ES-I3 (cell line): ENCODE data around the gene RABGAP1.

Experiments
- H3K36me3 ChIP-seq: 2 replicates; pipeline ENCODE4 v1.6.1; 2013; ENCODE audit warnings: mild to moderate bottlenecking, low read length, control low read depth, moderate library complexity; ENCODE audit not compliant: insufficient read depth
- H3K4me1 ChIP-seq: 2 replicates; pipeline ENCODE4 v1.6.1; 2013; ENCODE audit warnings: mild to moderate bottlenecking, control low read depth, low read length; ENCODE audit not compliant: insufficient read depth
- H3K9ac ChIP-seq: 2 replicates; pipeline ENCODE4 v1.6.1; 2013; ENCODE audit warnings: low read depth, mild to moderate bottlenecking, low read length, moderate library complexity
- H3K9me3 ChIP-seq: 2 replicates; pipeline ENCODE4 v1.6.1; 2013; ENCODE audit warnings: mild to moderate bottlenecking, low read length, moderate library complexity; ENCODE audit not compliant: control insufficient read depth, insufficient read depth

The RABGAP1 gene

DNA sequence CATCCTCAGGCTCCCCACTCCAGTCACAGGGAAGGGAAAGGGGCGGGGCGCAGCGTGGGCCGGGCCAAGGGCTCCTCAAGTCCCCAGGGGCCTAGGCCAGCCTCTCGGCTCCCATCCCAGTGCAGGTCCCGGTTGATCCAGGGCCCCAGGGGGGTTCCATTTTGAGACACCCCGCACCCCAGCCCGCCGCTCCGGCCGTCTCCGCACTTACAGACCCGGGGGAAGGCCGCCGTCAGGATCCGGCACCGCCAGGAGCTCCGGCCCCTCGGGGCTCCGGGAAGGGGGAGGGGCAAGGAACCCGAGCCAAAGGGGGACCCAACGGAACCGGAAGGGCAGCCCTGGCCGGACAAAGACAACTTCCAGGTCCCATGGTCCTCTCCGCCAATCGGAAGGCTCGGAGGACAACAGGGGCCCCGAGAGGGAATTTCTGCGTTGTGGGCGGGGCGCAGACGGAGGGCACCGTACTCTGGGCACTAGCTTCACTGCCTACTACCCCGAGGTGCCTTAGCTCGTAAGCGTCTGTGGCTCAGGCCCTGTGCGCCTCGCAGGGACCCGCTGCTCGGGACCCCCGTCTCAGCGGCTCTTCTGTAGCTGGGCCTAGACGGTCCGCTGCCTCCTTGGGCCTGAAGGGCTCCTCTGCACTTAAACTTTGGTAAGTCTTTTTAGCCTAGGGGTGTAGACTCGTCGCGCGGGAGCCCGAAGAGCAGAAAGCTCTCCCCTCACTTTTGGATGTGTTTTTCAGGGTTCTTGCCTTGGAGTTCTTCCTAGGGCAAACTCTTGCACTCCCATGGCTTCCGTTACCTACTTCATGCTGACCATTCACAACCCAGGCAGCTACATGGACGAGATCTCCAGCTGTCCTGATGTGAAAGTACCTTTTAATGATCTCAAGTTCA is 9.3 kb upstream of the RABGAP1 start, which contains the start of gene ZBTB26:
ZBTB26 (minus strand) TSS at position 287 of the 896 bp plus-strand sequence. CDS start 11,578 bp downstream, outside the sequence.
- no peaks in the 10 kb centered on the region for H3K36me3 ChIP-seq
- H3K4me1 ChIP-seq = peaks cover 10% of the 10 kb centered on the region; the same call in 1 of the 2 replicates
- peak within 1 kb of the TSS; percentile 88 for H3K9ac ChIP-seq
- no peaks in the 10 kb centered on the region for H3K9me3 ChIP-seq

DNA sequence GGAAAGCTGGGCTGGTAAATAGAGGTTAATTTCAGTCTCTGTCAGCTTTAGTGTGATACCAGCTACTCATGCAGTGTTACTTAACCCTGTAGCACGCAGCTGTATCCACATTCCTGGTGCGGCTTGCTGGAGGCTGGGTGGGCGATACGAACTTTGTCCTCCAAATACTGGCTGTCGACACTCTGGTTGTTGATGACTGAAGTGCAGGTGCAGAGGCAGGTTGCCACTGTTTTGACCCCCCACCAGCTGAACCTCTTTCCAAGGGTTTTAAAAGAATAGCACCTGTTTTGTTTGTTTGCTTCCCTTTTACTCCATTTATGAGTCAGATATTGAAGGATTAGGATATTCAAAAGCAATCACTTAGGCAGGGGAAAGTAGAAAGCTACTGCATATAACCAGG is 4.4 kb upstream of the RABGAP1 start:
- H3K4me1 ChIP-seq = no peaks in the 10 kb centered on the region
- H3K36me3 ChIP-seq = no peaks in the 10 kb centered on the region
- H3K9ac ChIP-seq = no peak overlapping the region
- H3K9me3 ChIP-seq = no peaks in the 10 kb centered on the region

DNA sequence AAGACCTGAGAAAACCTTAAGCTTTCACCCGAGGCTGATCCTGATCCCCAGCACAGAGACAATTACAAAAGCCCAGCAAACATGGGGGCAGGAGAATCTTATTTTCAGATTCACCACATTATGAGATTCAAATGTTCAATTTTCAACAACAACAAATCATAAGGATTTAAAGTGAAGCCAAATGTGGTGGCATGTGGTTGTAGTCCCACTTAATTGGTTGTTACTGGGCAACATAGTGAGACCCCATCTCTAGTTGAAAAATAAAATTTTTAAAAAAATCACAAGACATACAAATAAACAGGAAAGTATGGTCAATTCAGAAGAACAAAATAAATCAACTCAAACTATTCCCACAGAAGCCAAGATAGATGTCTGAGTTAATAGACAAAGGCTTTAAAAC is 3.9 kb upstream of the RABGAP1 start:
- Histone ChIP-seq H3K9ac (no peak overlapping the region), H3K9me3 (no peaks in the 10 kb centered on the region), H3K36me3 (no peaks in the 10 kb centered on the region), H3K4me1 (no peaks in the 10 kb centered on the region)

DNA sequence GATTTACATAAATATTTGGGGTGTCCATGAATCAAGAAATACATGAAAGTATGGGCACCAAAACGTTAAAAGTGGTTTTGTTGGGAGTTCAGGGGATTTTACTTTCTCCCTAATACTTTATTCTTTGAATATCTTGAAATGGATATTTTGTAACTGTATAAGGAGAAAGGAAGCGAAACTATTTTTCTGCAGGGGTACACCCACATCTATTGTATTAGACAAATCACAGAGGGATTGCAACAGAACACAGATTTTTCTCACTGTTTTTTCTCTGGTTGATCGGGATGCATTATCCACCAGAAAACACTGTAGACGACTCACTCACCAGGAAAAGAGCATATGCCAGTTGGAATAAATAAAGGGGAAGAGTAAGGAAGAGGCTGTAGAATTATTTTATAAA is 1.2 kb upstream of the RABGAP1 start:
- Histone ChIP-seq H3K36me3 (no peaks in the 10 kb centered on the region), H3K9ac (no peak overlapping the region), H3K4me1 (no peaks in the 10 kb centered on the region), H3K9me3 (no peaks in the 10 kb centered on the region)

DNA sequence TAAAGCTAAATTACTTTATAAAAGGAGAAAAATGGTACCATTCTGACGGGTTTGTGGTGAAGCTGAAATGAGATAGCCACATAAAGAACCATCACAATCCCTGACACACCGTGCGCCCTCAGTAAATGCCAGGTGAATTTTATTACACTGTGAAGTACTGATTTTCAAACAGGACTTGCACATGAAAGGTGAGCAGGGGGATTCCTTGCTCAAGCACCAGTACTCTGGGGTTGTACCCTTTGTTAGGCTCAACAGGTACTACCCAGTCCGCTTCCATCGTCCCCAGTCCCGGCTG is 419 bp upstream of the RABGAP1 start:
- H3K36me3 ChIP-seq = no peaks in the 10 kb centered on the region
- peak overlapping the region; percentile 53 for H3K9ac ChIP-seq
- peaks cover 4% of the 10 kb centered on the region; the same call in 1 of the 2 replicates for H3K4me1 ChIP-seq
- no peaks in the 10 kb centered on the region for H3K9me3 ChIP-seq

DNA sequence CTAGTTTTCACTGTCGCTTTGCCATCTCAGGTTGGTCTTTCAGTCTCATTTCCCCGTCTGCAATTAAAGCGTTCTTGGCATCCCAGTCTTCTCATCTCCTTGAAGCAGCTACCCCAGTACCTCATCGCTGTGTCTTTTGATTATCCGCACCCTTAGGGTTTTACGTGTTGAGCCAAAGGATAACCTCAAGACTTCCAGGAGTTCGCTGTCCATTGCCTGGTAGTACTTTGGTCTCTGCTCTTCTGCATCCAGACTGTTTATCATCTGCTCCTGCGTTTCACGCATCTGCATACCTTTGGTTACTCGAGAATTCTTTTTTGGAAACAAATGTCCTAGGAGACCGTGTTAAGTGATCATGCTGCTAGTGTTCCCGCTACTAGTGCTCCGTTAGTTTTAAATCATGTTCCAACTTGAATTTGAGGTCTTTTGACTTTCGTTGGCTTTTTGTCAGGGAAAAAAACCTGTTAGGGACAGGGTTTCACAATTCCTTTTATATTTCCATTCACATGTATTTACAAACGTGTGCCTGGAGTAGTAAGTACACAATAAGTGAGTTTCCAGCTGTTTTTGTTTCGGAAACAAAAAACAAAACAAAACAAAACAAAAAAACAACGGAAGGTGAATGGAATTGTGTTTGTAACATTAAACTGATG is 888 bp downstream of the RABGAP1 start:
- Histone ChIP-seq H3K36me3 (no peaks in the 10 kb centered on the region), H3K9ac (peak overlapping the region; percentile 97), H3K9me3 (no peaks in the 10 kb centered on the region), H3K4me1 (peaks cover 8% of the 10 kb centered on the region; the same call in 1 of the 2 replicates)

DNA sequence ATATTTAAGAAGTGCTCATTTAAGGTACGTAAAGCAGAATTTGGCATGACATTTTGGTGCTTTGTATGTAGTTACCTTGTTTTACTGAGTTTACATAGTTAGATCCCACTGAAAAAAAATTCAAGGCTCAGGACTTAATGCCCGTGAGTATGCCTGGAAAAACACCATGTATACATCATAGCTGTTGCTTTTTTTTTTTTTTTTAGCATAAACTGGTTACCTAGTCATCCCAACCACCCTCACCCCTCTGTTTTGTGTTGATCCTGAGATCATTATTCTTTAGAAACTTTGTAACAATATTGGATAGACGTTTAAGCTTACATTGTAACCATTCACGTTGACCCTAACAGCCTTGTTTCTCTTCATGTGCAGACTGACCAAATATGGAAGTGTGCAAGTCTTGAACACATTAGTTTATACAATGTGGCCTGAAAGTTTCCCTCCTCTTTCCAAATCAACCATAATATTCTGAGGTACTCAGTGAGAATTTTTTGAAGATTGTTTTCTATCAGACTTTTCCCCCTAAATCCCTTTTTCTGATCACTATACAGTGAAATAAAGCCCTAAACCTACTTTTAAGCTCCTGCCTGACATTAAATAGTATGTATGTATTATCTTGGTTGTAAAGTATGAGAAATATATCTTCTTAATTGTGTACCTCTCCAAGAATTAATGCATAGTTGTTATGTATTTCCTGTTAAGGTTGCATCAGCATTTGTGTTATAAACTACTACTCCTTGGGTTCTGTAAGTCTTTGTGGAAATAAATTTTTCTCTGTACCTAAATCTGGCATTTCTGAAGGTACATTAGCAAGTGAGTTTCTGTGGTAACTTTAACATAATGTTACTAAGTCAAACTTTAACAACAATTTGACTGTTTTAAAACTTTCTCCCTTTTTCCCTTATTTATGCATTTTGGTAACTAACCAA is 4.4 kb downstream of the RABGAP1 start:
- Histone ChIP-seq H3K9ac (no peak overlapping the region), H3K4me1 (peaks cover 15% of the 10 kb centered on the region; the same call in 1 of the 2 replicates), H3K9me3 (no peaks in the 10 kb centered on the region), H3K36me3 (no peaks in the 10 kb centered on the region)

DNA sequence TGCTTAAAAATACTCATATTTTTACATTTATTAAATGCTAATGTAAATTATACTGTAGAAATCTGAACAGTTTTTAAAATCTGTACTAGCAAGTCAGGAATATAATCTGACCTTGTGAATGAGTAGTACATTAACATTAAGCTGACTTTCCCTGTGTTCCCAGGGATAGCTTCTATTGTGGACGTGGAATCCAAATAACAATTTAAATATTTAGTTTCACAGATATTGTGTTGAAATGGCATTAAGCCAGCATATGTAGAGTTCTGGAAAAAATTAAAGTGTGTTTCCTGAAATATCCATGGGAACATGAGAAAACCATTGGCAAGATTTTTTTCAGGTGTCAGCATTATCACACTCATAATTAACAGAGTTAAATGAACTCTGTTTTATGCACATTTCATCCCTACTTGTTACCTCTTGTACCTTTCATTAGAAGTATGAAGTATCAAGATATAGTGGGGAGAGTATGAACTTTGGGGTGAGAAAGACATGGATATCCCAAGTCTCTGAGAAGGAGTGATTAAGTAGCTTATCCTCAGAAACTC is 5.7 kb downstream of the RABGAP1 start:
- H3K9ac ChIP-seq = no peak overlapping the region
- no peaks in the 10 kb centered on the region for H3K9me3 ChIP-seq
- H3K36me3 ChIP-seq = no peaks in the 10 kb centered on the region
- H3K4me1 ChIP-seq = peaks cover 15% of the 10 kb centered on the region; the same call in 1 of the 2 replicates

DNA sequence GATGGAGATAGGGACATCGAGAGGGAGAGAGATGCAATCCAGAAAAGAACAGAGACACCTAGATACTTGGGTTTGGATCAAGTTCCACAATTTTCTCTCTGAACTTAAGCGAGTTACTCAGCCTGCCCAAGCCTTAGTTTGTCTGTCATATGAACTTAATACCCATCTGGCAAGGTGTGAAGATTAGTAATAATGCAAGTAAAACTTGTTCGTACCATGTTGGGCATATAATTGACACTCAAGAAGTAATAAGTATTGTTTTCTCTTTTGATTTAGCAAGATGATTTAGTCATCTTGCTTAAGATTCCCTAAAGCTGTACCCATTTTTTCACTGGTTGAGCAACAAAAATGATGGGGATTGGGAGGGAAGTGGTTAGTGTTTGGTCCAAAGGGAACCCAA is 7.5 kb downstream of the RABGAP1 start:
- peaks cover 15% of the 10 kb centered on the region; the same call in 1 of the 2 replicates for H3K4me1 ChIP-seq

DNA sequence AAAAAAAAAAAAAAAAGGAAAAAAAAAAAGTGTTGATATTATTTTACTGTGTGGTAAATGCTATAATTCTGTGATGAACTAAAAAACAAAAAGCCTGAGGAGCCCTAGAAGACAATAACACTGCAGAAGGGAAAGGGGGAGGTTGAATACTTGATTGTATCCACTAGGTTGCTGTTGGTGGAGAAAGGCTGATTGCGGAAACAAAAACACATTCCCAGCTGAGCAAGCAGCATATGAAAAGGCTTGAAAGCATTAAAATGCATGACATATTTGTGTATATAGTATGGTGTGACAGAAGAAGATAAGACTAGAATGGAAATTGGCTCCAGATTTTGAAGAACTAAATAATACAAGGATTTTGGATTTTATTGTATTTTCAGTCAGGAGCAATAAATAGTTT is 8.9 kb downstream of the RABGAP1 start:
- Histone ChIP-seq H3K4me1 (peaks cover 15% of the 10 kb centered on the region; the same call in 1 of the 2 replicates), H3K36me3 (no peaks in the 10 kb centered on the region), H3K9ac (no peak overlapping the region), H3K9me3 (no peaks in the 10 kb centered on the region)

More for the DNA sequence above, 7.5 kb downstream of the RABGAP1 start:
- Histone ChIP-seq H3K36me3 (no peaks in the 10 kb centered on the region), H3K9ac (no peak overlapping the region), H3K9me3 (no peaks in the 10 kb centered on the region)

DNA sequence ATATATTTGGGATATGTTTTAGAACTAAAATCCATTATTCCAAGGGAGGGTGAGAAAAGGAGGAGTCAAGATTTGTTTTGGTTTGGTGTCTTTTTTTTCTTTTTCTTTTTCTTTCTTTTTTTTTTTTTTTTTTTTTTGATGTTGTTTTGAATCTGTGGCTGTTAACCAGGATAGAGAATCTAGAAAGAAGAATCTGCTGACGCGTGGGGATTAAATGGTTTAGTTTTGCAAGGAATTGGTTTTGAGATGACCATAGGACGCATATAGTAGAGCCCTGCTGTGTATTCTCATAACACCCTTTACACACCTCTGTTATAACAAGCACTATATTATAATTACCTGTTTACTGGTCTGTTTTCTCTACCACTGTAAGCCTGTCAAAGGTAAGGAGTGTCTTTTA is 9.4 kb downstream of the RABGAP1 start:
- Histone ChIP-seq H3K9me3 (no peaks in the 10 kb centered on the region), H3K36me3 (no peaks in the 10 kb centered on the region), H3K4me1 (peaks cover 13% of the 10 kb centered on the region; the same call in 1 of the 2 replicates), H3K9ac (no peak overlapping the region)

DNA sequence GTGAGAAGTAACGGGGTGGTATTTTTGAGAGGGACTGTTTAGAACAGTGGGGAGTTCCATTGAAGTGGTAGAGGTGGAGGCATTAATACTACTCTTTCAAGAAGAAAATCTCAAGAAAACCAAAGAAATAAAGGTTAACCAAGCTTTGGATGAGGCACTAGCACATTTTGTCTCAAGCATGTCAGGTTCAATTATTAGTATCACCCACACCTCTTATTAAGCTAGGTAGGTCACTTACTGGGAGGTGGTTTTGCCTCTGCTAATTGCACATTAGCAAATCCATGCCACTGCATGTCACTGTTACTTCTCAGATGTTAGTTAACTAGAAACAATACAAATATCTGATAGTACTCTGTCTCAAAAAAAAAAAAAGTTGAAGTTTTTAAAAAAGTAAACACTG is 10.2 kb downstream of the RABGAP1 start:
- Histone ChIP-seq H3K4me1 (peaks cover 7% of the 10 kb centered on the region; the same call in 1 of the 2 replicates), H3K9ac (no peak overlapping the region), H3K36me3 (no peaks in the 10 kb centered on the region), H3K9me3 (no peaks in the 10 kb centered on the region)

DNA sequence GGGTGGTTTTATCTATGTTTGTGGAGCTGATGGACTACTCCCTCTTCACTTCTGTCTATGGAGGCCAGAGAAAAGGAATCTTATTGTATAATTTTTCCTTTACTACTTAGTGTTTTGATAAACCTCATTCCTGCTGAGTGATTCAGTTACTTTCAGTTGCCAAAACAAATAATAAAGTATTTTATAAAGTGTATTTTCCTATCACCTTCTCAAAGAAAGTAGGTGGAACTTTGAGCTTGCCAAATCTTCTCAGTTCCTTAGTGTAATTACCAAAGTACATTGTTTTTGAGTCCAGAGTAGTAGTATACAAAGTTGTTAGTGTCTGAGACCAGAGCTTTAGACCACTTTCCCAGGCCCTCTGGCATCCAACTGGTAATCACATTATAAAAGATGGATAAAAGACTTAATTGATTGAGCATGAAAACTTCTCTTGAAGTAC is 13.5 kb downstream of the RABGAP1 start:
- Histone ChIP-seq H3K36me3 (no peaks in the 10 kb centered on the region), H3K9ac (no peak overlapping the region), H3K9me3 (no peaks in the 10 kb centered on the region), H3K4me1 (peaks cover 7% of the 10 kb centered on the region; the same call in 1 of the 2 replicates)

DNA sequence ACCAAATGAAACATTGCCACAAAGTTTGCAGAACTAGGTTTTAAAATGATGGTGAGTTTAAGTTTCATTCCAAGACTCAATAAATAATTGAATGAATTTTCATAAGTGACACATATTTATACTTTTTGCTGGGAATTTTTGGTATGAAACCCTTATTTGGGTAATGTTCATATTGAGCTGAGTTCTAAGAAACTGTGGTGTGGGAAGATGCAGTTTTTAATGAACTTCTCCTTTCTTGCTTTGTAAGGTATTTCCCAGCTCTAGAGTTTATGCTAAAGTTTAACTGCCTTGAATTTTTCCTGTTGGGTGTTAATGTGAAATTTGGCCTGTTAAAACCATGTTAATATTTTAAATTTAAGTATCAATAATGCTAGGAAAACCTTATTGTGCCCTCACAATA is 15.1 kb downstream of the RABGAP1 start:
- Histone ChIP-seq H3K9ac (no peak overlapping the region), H3K36me3 (no peaks in the 10 kb centered on the region), H3K4me1 (no peaks in the 10 kb centered on the region), H3K9me3 (no peaks in the 10 kb centered on the region)
